Measurements from ENCODE around the gene SMIM38.
"Not testable (repeated sequence)": the region's sequence is repeated elsewhere in the genome, so short reads cannot be mapped to it uniquely, and the experiment has no call there.

Gene SMIM38

GRCh38 chr11:69149338-69150045, 6.2 kb upstream of the SMIM38 start:
- Histone ChIP-seq H3K27me3 (ENCODE audit: control insufficient read depth in 3 of 3, insufficient read depth in 3 of 3, low read depth in 1 of 3, low read length in 3 of 3) (peaks cover 0 to 13% (median 0%) of the 10 kb centered on the region in 3 experiments), H3K4me3 (ENCODE audit: low read length in 2 of 2) (peak overlapping the region in 1 of 2 donors; percentile 47), H3K4me1 (ENCODE audit: control insufficient read depth in 2 of 2, insufficient read depth in 1 of 2, low read depth in 1 of 2, low read length in 2 of 2) (peaks cover 4 to 13% of the 10 kb centered on the region in 2 donors), H3K9me3 (replicated peaks in 1 of 2; ENCODE audit: control insufficient read depth in 2 of 2, insufficient read depth in 1 of 2, low read depth in 1 of 2, low read length in 2 of 2) (peaks cover 6 to 11% of the 10 kb centered on the region in 2 donors), H3K18ac (ENCODE audit: low read length) (peak overlapping the region; percentile 44)
- H3K4me2 ChIP-seq (ENCODE audit: insufficient read depth, low read length, poor library complexity, severe bottlenecking); H2BK15ac ChIP-seq (ENCODE audit: low read length); H3K9ac ChIP-seq (ENCODE audit: low read depth, low read length, poor library complexity); H3K23ac ChIP-seq (ENCODE audit: low read depth, low read length, poor library complexity); H3K36me3 ChIP-seq (replicated peaks in 1 of 2; ENCODE audit: control insufficient read depth in 2 of 2, insufficient read depth in 2 of 2, low read length in 2 of 2); H3K4ac ChIP-seq (ENCODE audit: low read length); H2AFZ ChIP-seq (ENCODE audit: low read length); H2BK120ac ChIP-seq (ENCODE audit: low read depth, low read length); H3K14ac ChIP-seq (ENCODE audit: low read length); H2BK5ac ChIP-seq (ENCODE audit: low read length); H4K91ac ChIP-seq (ENCODE audit: low read depth, low read length, poor library complexity); H4K8ac ChIP-seq (ENCODE audit: low read depth, low read length); H3K27ac ChIP-seq (replicated peaks; ENCODE audit: low read length); DNase-seq (ENCODE audit: low spot score); H3K79me1 ChIP-seq (ENCODE audit: low read depth, low read length); H2AK5ac ChIP-seq (ENCODE audit: low read depth, low read length); H2BK12ac ChIP-seq (ENCODE audit: low read length): not testable (repeated sequence)
- no CpG with 5 or more reads among the region's 11 CpGs for WGBS, 2 donors (ENCODE audit: extremely low coverage in 2 of 2, insufficient read length in 2 of 2, insufficient replicate concordance in 1 of 2)

- Histone ChIP-seq H2BK12ac (ENCODE audit: low read length) (no peak overlapping the region), H3K23ac (ENCODE audit: low read depth, low read length, poor library complexity) (no peak overlapping the region), H3K79me1 (ENCODE audit: low read depth, low read length) (no peaks in the 10 kb centered on the region), H3K18ac (ENCODE audit: low read length) (no peak overlapping the region), H4K91ac (ENCODE audit: low read depth, low read length, poor library complexity) (no peak overlapping the region), H3K36me3 (replicated peaks in 1 of 2; ENCODE audit: control insufficient read depth in 2 of 2, insufficient read depth in 2 of 2, low read length in 2 of 2) (peaks cover 0 to 2% of the 10 kb centered on the region in 2 donors), H3K4me2 (ENCODE audit: insufficient read depth, low read length, poor library complexity, severe bottlenecking) (no peak overlapping the region), H2BK15ac (ENCODE audit: low read length) (no peak overlapping the region), H2AK5ac (ENCODE audit: low read depth, low read length) (no peak overlapping the region), H2BK5ac (ENCODE audit: low read length) (no peak overlapping the region), H3K14ac (ENCODE audit: low read length) (no peak overlapping the region), H3K27ac (replicated peaks; ENCODE audit: low read length) (no peak overlapping the region), H3K4me3 (ENCODE audit: low read length in 2 of 2) (no peak overlapping the region), H3K4me1 (ENCODE audit: control insufficient read depth in 2 of 2, insufficient read depth in 1 of 2, low read depth in 1 of 2, low read length in 2 of 2) (peaks cover 4 to 13% of the 10 kb centered on the region in 2 donors), H2AFZ (ENCODE audit: low read length) (no peak overlapping the region), H3K9me3 (replicated peaks in 1 of 2; ENCODE audit: control insufficient read depth in 2 of 2, insufficient read depth in 1 of 2, low read depth in 1 of 2, low read length in 2 of 2) (peaks cover 6 to 11% of the 10 kb centered on the region in 2 donors), H3K27me3 (ENCODE audit: control insufficient read depth in 3 of 3, insufficient read depth in 3 of 3, low read depth in 1 of 3, low read length in 3 of 3) (peaks cover 0 to 13% (median 0%) of the 10 kb centered on the region in 3 experiments), H2BK120ac (ENCODE audit: low read depth, low read length) (no peak overlapping the region), H3K9ac (ENCODE audit: low read depth, low read length, poor library complexity) (no peak overlapping the region), H3K4ac (ENCODE audit: low read length) (no peak overlapping the region), H4K8ac (ENCODE audit: low read depth, low read length) (no peak overlapping the region)
- no CpG with 5 or more reads among the region's 3 CpGs for WGBS, 2 donors (ENCODE audit: extremely low coverage in 2 of 2, insufficient read length in 2 of 2, insufficient replicate concordance in 1 of 2)
- no peak for DNase-seq (ENCODE audit: low spot score)
Measured at GRCh38 chr11:69150175-69150574, 5.6 kb upstream of the SMIM38 start.

DNA sequence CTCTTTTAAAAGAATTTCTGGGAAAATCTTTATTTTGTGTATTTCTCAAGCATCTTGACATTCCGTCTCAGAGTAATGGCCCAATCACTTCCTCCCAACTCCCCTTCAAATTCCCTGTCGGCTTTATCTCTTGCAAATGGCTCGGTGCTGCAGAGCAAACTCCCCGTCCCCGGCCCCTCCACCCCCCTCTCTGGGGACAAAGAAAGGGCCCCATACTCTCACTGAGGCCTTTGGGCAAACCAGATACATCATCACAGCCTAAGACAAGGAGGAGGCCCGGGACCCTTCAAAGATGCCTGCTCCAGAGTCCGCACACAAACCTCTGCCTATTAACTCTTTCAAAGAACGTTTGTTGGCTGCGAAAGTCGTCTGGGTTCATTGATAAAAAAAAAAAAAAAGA, 3.9 kb upstream of the SMIM38 start:
- no peak overlapping the region for H3K27ac ChIP-seq (replicated peaks; ENCODE audit: low read length)
- no peak overlapping the region for H3K23ac ChIP-seq (ENCODE audit: low read depth, low read length, poor library complexity)
- H3K27me3 ChIP-seq (ENCODE audit: control insufficient read depth in 3 of 3, insufficient read depth in 3 of 3, low read depth in 1 of 3, low read length in 3 of 3): peaks cover 0 to 13% (median 0%) of the 10 kb centered on the region in 3 experiments
- H3K18ac ChIP-seq (ENCODE audit: low read length): no peak overlapping the region
- no peak overlapping the region for H3K14ac ChIP-seq (ENCODE audit: low read length)
- WGBS, 2 donors (ENCODE audit: extremely low coverage in 2 of 2, insufficient read length in 2 of 2, insufficient replicate concordance in 1 of 2): no CpG with 5 or more reads among the region's 10 CpGs
- no peak overlapping the region for H4K8ac ChIP-seq (ENCODE audit: low read depth, low read length)
- no peak overlapping the region for H2BK15ac ChIP-seq (ENCODE audit: low read length)
- H3K79me1 ChIP-seq (ENCODE audit: low read depth, low read length): no peaks in the 10 kb centered on the region
- H2BK120ac ChIP-seq (ENCODE audit: low read depth, low read length): no peak overlapping the region
- no peak overlapping the region for H2BK5ac ChIP-seq (ENCODE audit: low read length)
- no peak overlapping the region for H3K9ac ChIP-seq (ENCODE audit: low read depth, low read length, poor library complexity)
- no peak overlapping the region for H2AK5ac ChIP-seq (ENCODE audit: low read depth, low read length)
- H3K9me3 ChIP-seq (replicated peaks in 1 of 2; ENCODE audit: control insufficient read depth in 2 of 2, insufficient read depth in 1 of 2, low read depth in 1 of 2, low read length in 2 of 2): peaks cover 0 to 3% of the 10 kb centered on the region in 2 donors
- H3K4me3 ChIP-seq (ENCODE audit: low read length in 2 of 2): no peak overlapping the region
- no peak overlapping the region for H4K91ac ChIP-seq (ENCODE audit: low read depth, low read length, poor library complexity)
- H3K36me3 ChIP-seq (replicated peaks in 1 of 2; ENCODE audit: control insufficient read depth in 2 of 2, insufficient read depth in 2 of 2, low read length in 2 of 2): no peaks in the 10 kb centered on the region
- H3K4me1 ChIP-seq (ENCODE audit: control insufficient read depth in 2 of 2, insufficient read depth in 1 of 2, low read depth in 1 of 2, low read length in 2 of 2): peaks cover 11 to 19% of the 10 kb centered on the region in 2 donors
- peak overlapping the region; percentile 68 for H2AFZ ChIP-seq (ENCODE audit: low read length)
- no peak overlapping the region for H3K4me2 ChIP-seq (ENCODE audit: insufficient read depth, low read length, poor library complexity, severe bottlenecking)
- no peak overlapping the region for H2BK12ac ChIP-seq (ENCODE audit: low read length)
- DNase-seq (ENCODE audit: low spot score): no peak
- no peak overlapping the region for H3K4ac ChIP-seq (ENCODE audit: low read length)

GRCh38 chr11:69152733-69153421, 2.9 kb upstream of the SMIM38 start:
- Histone ChIP-seq H2BK5ac (ENCODE audit: low read length) (no peak overlapping the region), H4K8ac (ENCODE audit: low read depth, low read length) (no peak overlapping the region), H4K91ac (ENCODE audit: low read depth, low read length, poor library complexity) (no peak overlapping the region), H3K36me3 (replicated peaks in 1 of 2; ENCODE audit: control insufficient read depth in 2 of 2, insufficient read depth in 2 of 2, low read length in 2 of 2) (no peaks in the 10 kb centered on the region), H3K18ac (ENCODE audit: low read length) (no peak overlapping the region), H3K4me3 (ENCODE audit: low read length in 2 of 2) (no peak overlapping the region), H3K9me3 (replicated peaks in 1 of 2; ENCODE audit: control insufficient read depth in 2 of 2, insufficient read depth in 1 of 2, low read depth in 1 of 2, low read length in 2 of 2) (no peaks in the 10 kb centered on the region), H3K23ac (ENCODE audit: low read depth, low read length, poor library complexity) (no peak overlapping the region), H3K14ac (ENCODE audit: low read length) (no peak overlapping the region), H3K9ac (ENCODE audit: low read depth, low read length, poor library complexity) (no peak overlapping the region), H2BK15ac (ENCODE audit: low read length) (no peak overlapping the region), H2BK12ac (ENCODE audit: low read length) (peak overlapping the region; percentile 51), H3K4ac (ENCODE audit: low read length) (no peak overlapping the region), H3K27ac (replicated peaks; ENCODE audit: low read length) (no peak overlapping the region), H3K79me1 (ENCODE audit: low read depth, low read length) (no peaks in the 10 kb centered on the region), H2AK5ac (ENCODE audit: low read depth, low read length) (no peak overlapping the region), H3K27me3 (ENCODE audit: control insufficient read depth in 3 of 3, insufficient read depth in 3 of 3, low read depth in 1 of 3, low read length in 3 of 3) (peaks cover 0 to 13% (median 0%) of the 10 kb centered on the region in 3 experiments), H2AFZ (ENCODE audit: low read length) (peak overlapping the region; percentile 41), H2BK120ac (ENCODE audit: low read depth, low read length) (no peak overlapping the region), H3K4me2 (ENCODE audit: insufficient read depth, low read length, poor library complexity, severe bottlenecking) (no peak overlapping the region), H3K4me1 (ENCODE audit: control insufficient read depth in 2 of 2, insufficient read depth in 1 of 2, low read depth in 1 of 2, low read length in 2 of 2) (peaks cover 19 to 26% of the 10 kb centered on the region in 2 donors)
- DNase-seq (ENCODE audit: low spot score): no peak
- no CpG with 5 or more reads among the region's 23 CpGs for WGBS, 2 donors (ENCODE audit: extremely low coverage in 2 of 2, insufficient read length in 2 of 2, insufficient replicate concordance in 1 of 2)
